H9 (cell line): ENCODE measurements around the gene CNKSR1. TPM values are rescaled to one million over a fixed set of nuclear protein-coding genes. Genes with fewer than 3 reads are reported as not detected.

ENCODE experiments used
- DNase-seq: peaks from one replicate; pipeline ENCODE4 v3.0.0-alpha.2; 2017
- H2AFZ ChIP-seq: one replicate; pipeline ENCODE4 v1.6.1; 2013; ENCODE audit warnings: mild to moderate bottlenecking, low read length, control low read depth, moderate library complexity
- H2AK5ac ChIP-seq: 2 replicates; pipeline ENCODE4 v1.6.1; 2013; ENCODE audit warnings: low read length, control low read depth, mixed read lengths; ENCODE audit not compliant: insufficient read length
- H2BK120ac ChIP-seq: one replicate; pipeline ENCODE4 v1.6.1; 2013; ENCODE audit warnings: low read depth, mild to moderate bottlenecking, low read length, control low read depth, inconsistent platforms; ENCODE audit not compliant: poor library complexity, severe bottlenecking
- H2BK12ac ChIP-seq: 2 replicates; pipeline ENCODE4 v1.6.1; 2013; ENCODE audit warnings: low read length, control low read depth, mixed read lengths, low read depth; ENCODE audit not compliant: insufficient read length
- H2BK15ac ChIP-seq: 2 replicates; pipeline ENCODE4 v1.6.1; 2013; ENCODE audit warnings: low read depth, low read length, control low read depth
- H2BK20ac ChIP-seq: one replicate; pipeline ENCODE4 v1.6.1; 2013; ENCODE audit warnings: low read depth, mild to moderate bottlenecking, low read length, control low read depth, inconsistent platforms; ENCODE audit not compliant: poor library complexity, severe bottlenecking
- H2BK5ac ChIP-seq: 2 replicates; pipeline ENCODE4 v1.6.1; 2013; ENCODE audit warnings: low read length, control low read depth, mixed read lengths; ENCODE audit not compliant: insufficient read length
- H3K14ac ChIP-seq: 2 replicates; pipeline ENCODE4 v1.6.1; 2013; ENCODE audit warnings: low read length, control low read depth; ENCODE audit not compliant: insufficient read depth
- H3K18ac ChIP-seq: 2 replicates; pipeline ENCODE4 v1.6.1; 2013; ENCODE audit warnings: low read depth, mild to moderate bottlenecking, mixed read lengths, low read length, control low read depth; ENCODE audit not compliant: insufficient read length
- H3K23ac ChIP-seq: 2 replicates; pipeline ENCODE4 v1.6.1; 2013; ENCODE audit warnings: low read length, control low read depth, mixed read lengths, low read depth; ENCODE audit not compliant: insufficient read length
- H3K23me2 ChIP-seq: 2 replicates; pipeline ENCODE4 v1.6.1; 2013; ENCODE audit warnings: low read depth, mild to moderate bottlenecking, mixed read lengths, low read length, control low read depth; ENCODE audit not compliant: insufficient read length, poor library complexity, severe bottlenecking
- H3K27ac ChIP-seq: 2 replicates; pipeline ENCODE4 v1.5.1; 2013; ENCODE audit warnings: low read length, control low read depth, mixed read lengths, low read depth; ENCODE audit not compliant: insufficient read length
- H3K27me3 ChIP-seq: 2 replicates; pipeline ENCODE4 v1.6.1; 2013; ENCODE audit warnings: low read length, control low read depth, inconsistent platforms; ENCODE audit not compliant: insufficient read depth
- H3K4ac ChIP-seq: 2 replicates; pipeline ENCODE4 v1.6.1; 2013; ENCODE audit warnings: low read depth, mild to moderate bottlenecking, control low read depth, inconsistent platforms, low read length, moderate library complexity
- H3K4me1 ChIP-seq: 2 replicates; pipeline ENCODE4 v1.6.1; 2013; ENCODE audit warnings: low read length, control low read depth, inconsistent platforms; ENCODE audit not compliant: insufficient read depth
- H3K4me2 ChIP-seq: 2 replicates; pipeline ENCODE4 v1.6.1; 2013; ENCODE audit warnings: low read length, control low read depth, mixed read lengths; ENCODE audit not compliant: insufficient read length, insufficient read depth
- H3K56ac ChIP-seq: 2 replicates; pipeline ENCODE4 v1.6.1; 2013; ENCODE audit warnings: low read depth, mild to moderate bottlenecking, mixed read lengths, low read length, control low read depth; ENCODE audit not compliant: insufficient read length
- H3K79me1 ChIP-seq: 2 replicates; pipeline ENCODE4 v1.6.1; 2013; ENCODE audit warnings: low read depth, mild to moderate bottlenecking, moderate library complexity, low read length, control low read depth, inconsistent platforms; ENCODE audit not compliant: insufficient read depth, poor library complexity, severe bottlenecking
- H3K79me2 ChIP-seq: 2 replicates; pipeline ENCODE4 v1.6.1; 2013; ENCODE audit warnings: low read length, control low read depth, inconsistent platforms; ENCODE audit not compliant: insufficient read depth
- H3K9ac ChIP-seq: 2 replicates; pipeline ENCODE4 v1.6.1; 2013; ENCODE audit warnings: low read length, control low read depth, mixed read lengths; ENCODE audit not compliant: insufficient read length; ENCODE audit errors: extremely low read depth
- H3K9me3 ChIP-seq: one replicate; pipeline ENCODE4 v1.6.1; 2013; ENCODE audit warnings: low read depth, low read length, inconsistent platforms; ENCODE audit not compliant: control insufficient read depth
- H3T11ph ChIP-seq: one replicate; pipeline ENCODE4 v1.6.1; 2013; ENCODE audit warnings: mild to moderate bottlenecking, low read length, control low read depth, inconsistent platforms
- H4K20me1 ChIP-seq: one replicate; pipeline ENCODE4 v1.6.1; 2013; ENCODE audit not compliant: control insufficient read depth, insufficient read length, insufficient read depth
- H4K5ac ChIP-seq: 2 replicates; pipeline ENCODE4 v1.6.1; 2013; ENCODE audit warnings: low read depth, mild to moderate bottlenecking, mixed read lengths, low read length, control low read depth; ENCODE audit not compliant: insufficient read length
- H4K8ac ChIP-seq: replicated peaks from 2 replicates; pipeline ENCODE4 v1.6.1; 2013; ENCODE audit warnings: low read length, control low read depth, mixed read lengths, low read depth; ENCODE audit not compliant: insufficient read length
- H4K91ac ChIP-seq: 2 replicates; pipeline ENCODE4 v1.6.1; 2013; ENCODE audit warnings: low read depth, mild to moderate bottlenecking, moderate library complexity, mixed read lengths, low read length, control low read depth; ENCODE audit not compliant: insufficient read length
- H3K27ac Mint-ChIP-seq, 3 experiments: 2 replicates in 2 of 3; 3 replicates in 1 of 3; pipeline ENCODE4 v1.8.0; 2020 to 2021; ENCODE audit warnings: mixed read lengths in 3 of 3, mild to moderate bottlenecking in 1 of 3, moderate library complexity in 1 of 3
- H3K27me3 Mint-ChIP-seq: 2 replicates; pipeline ENCODE4 v1.8.0; 2021; ENCODE audit warnings: low read depth, mild to moderate bottlenecking, moderate library complexity, mixed read lengths
- H3K36me3 Mint-ChIP-seq, 3 experiments: 2 replicates in 2 of 3; 3 replicates in 1 of 3; pipeline ENCODE4 v1.8.0; 2020 to 2021; ENCODE audit warnings: low read depth in 3 of 3, mixed read lengths in 3 of 3; ENCODE audit not compliant: insufficient read depth in 1 of 3
- H3K4me1 Mint-ChIP-seq, 2 experiments: 2 replicates each; pipeline ENCODE4 v1.8.0; 2020; ENCODE audit warnings: mixed read lengths in 2 of 2
- H3K4me3 Mint-ChIP-seq, 2 experiments: 2 replicates in 1 of 2; 3 replicates in 1 of 2; pipeline ENCODE4 v1.8.0; 2020 to 2021; ENCODE audit warnings: mild to moderate bottlenecking in 2 of 2, mixed read lengths in 2 of 2, moderate library complexity in 1 of 2
- H3K9me3 Mint-ChIP-seq, 2 experiments: 2 replicates in 1 of 2; 3 replicates in 1 of 2; pipeline ENCODE4 v1.8.0; 2020; ENCODE audit warnings: mild to moderate bottlenecking in 2 of 2, mixed read lengths in 2 of 2, moderate library complexity in 1 of 2
- CTCF ChIP-seq: fragments of 200-600 bp; sonication (generic); conservative IDR thresholded peaks from 3 replicates; pipeline ENCODE4 v1.8.0; 2021; ENCODE audit warnings: antibody characterized with exemption, mild to moderate bottlenecking
- WGBS: extraction: QIAGEN DNeasy Blood & Tissue Kit; methylation state at CpG from one replicate; pipeline ENCODE4 v1.1.7; 2013; ENCODE audit warnings: missing lambda C conversion rate, low lambda C conversion rate, mixed read lengths; ENCODE audit not compliant: insufficient read length; ENCODE audit errors: extremely low coverage; 5-methylcytosine and 5-hydroxymethylcytosine counted together
- total RNA-seq: library from RNA; stranded (reverse); gene quantifications from 2 replicates; pipeline ENCODE4 v1.2.1, GENCODE V29; 2021

The CNKSR1 gene
- total RNA-seq, 1 experiment from 2014 or later = 26.3 TPM

GRCh38 chr1:26182383-26182696 is 5.0 kb downstream of the CNKSR1 start:
- H3K23ac ChIP-seq = no peak overlapping the region
- Mint-ChIP-seq H3K9me3 (no peaks in the 10 kb centered on the region), H3K4me1 (peaks cover 2 to 10% of the 10 kb centered on the region in 2 experiments; a peak in 3 of 4 replicates), H3K27ac (no peak overlapping the region), H3K4me3 (no peak overlapping the region), H3K36me3 (peaks cover 0 to 37% (median 20%) of the 10 kb centered on the region in 3 experiments; a peak in 4 of 7 replicates), H3K27me3 (no peaks in the 10 kb centered on the region)
- no peaks in the 10 kb centered on the region for H4K20me1 ChIP-seq
- no peak overlapping the region for H3K18ac ChIP-seq
- no peak overlapping the region for H3K14ac ChIP-seq
- no peak overlapping the region for H4K5ac ChIP-seq
- H3K56ac ChIP-seq = no peak overlapping the region
- H3K4ac ChIP-seq = no peak overlapping the region
- H3K4me2 ChIP-seq = no peak overlapping the region
- H2AFZ ChIP-seq = no peak overlapping the region
- H2BK5ac ChIP-seq = no peak overlapping the region
- no CpG with 5 or more reads among the region's 7 CpGs for WGBS
- no peak overlapping the region for H2BK15ac ChIP-seq
- H3K27me3 ChIP-seq = no peaks in the 10 kb centered on the region
- H3K9ac ChIP-seq = no peak overlapping the region
- H4K91ac ChIP-seq = no peak overlapping the region
- H2BK120ac ChIP-seq = no peak overlapping the region
- no peak overlapping the region for H3T11ph ChIP-seq
- no peak overlapping the region for H4K8ac ChIP-seq
- no peak overlapping the region for H2BK20ac ChIP-seq
- TF ChIP-seq CTCF = no peak
- no peaks in the 10 kb centered on the region for H3K9me3 ChIP-seq
- DNase-seq = no peak
- H2BK12ac ChIP-seq = no peak overlapping the region
- no peaks in the 10 kb centered on the region for H3K79me1 ChIP-seq
- no peaks in the 10 kb centered on the region for H3K23me2 ChIP-seq
- no peak overlapping the region for H2AK5ac ChIP-seq
- H3K27ac ChIP-seq = no peak overlapping the region
- no peaks in the 10 kb centered on the region for H3K79me2 ChIP-seq
- no peaks in the 10 kb centered on the region for H3K4me1 ChIP-seq
